SU-DHL-6 (cell line): ENCODE measurements around the gene TRAPPC2.

Experiments used
- H2AFZ ChIP-seq: fragments of 200-600 bp; sonication (generic); 2 replicates; pipeline ENCODE4 v1.6.1; 2014; ENCODE audit warnings: low read depth, mild to moderate bottlenecking, moderate library complexity, mixed read lengths, antibody characterized with exemption, low read length; ENCODE audit not compliant: severe bottlenecking
- H3F3A ChIP-seq: fragments of 200-600 bp; shearing (Covaris generic); 2 replicates; pipeline ENCODE4 v1.6.0; 2016; ENCODE audit warnings: antibody characterized with exemption, mild to moderate bottlenecking; ENCODE audit not compliant: insufficient read depth
- H3K27ac ChIP-seq: fragments of 200-600 bp; sonication (generic); 2 replicates; pipeline ENCODE4 v1.5.1; 2016; ENCODE audit warnings: low read depth, mild to moderate bottlenecking, low read length, moderate library complexity, mixed read lengths
- H3K27me3 ChIP-seq: fragments of 200-600 bp; sonication (generic), shearing (Covaris generic); 2 replicates; pipeline ENCODE4 v1.6.0; 2014; ENCODE audit warnings: mild to moderate bottlenecking, low read length
- H3K36me3 ChIP-seq: fragments of 200-600 bp; sonication (generic); 2 replicates; pipeline ENCODE4 v1.6.1; 2014; ENCODE audit warnings: mild to moderate bottlenecking, low read length, mixed read lengths
- H3K4me2 ChIP-seq: fragments of 300-600, 200-600 bp; shearing (Covaris generic), sonication (generic); 2 replicates; pipeline ENCODE4 v1.6.0; 2014; ENCODE audit warnings: low read length, low read depth, mild to moderate bottlenecking; ENCODE audit not compliant: poor library complexity, severe bottlenecking
- H3K4me3 ChIP-seq: fragments of 200-600 bp; sonication (generic); 2 replicates; pipeline ENCODE4 v1.5.1; 2014; ENCODE audit warnings: antibody characterized with exemption, low read length, mild to moderate bottlenecking, mixed read lengths; ENCODE audit not compliant: insufficient read depth, poor library complexity, severe bottlenecking
- H3K79me2 ChIP-seq: fragments of 200-600 bp; sonication (generic); 2 replicates; pipeline ENCODE4 v1.6.1; 2014; ENCODE audit warnings: mild to moderate bottlenecking, low read length, moderate library complexity; ENCODE audit not compliant: insufficient read depth
- H3K9ac ChIP-seq: fragments of 200-600 bp; sonication (generic); 2 replicates; pipeline ENCODE4 v1.7.0; 2014; ENCODE audit warnings: mild to moderate bottlenecking, low read length
- H3K9me2 ChIP-seq: fragments of 200-600 bp; sonication (generic); replicated peaks from 2 replicates; pipeline ENCODE4 v1.6.1; 2014; ENCODE audit warnings: low read length; ENCODE audit not compliant: insufficient read depth
- H3K9me3 ChIP-seq: fragments of 200-600 bp; sonication (generic); 2 replicates; pipeline ENCODE4 v1.6.1; 2014; ENCODE audit warnings: low read length, mixed read lengths; ENCODE audit not compliant: insufficient read depth
- H4K20me1 ChIP-seq: fragments of 200-600 bp; sonication (generic); 2 replicates; pipeline ENCODE4 v1.6.1; 2014; ENCODE audit warnings: low read depth, mild to moderate bottlenecking, antibody characterized with exemption, low read length, moderate library complexity, mixed read lengths
- CTCF ChIP-seq: fragments of 200-600 bp; sonication (generic); IDR thresholded peaks from one replicate; pipeline ENCODE4 v1.5.1; 2017; ENCODE audit warnings: antibody characterized with exemption, mild to moderate bottlenecking, low read length, moderate library complexity; ENCODE audit not compliant: insufficient read depth, poor library complexity, severe bottlenecking
- EZH2phosphoT487 ChIP-seq: fragments of 200-600 bp; sonication (generic), shearing (Covaris generic); conservative IDR thresholded peaks from 2 replicates; pipeline ENCODE4 v1.6.1; 2018; ENCODE audit warnings: mild to moderate bottlenecking, antibody characterized with exemption, low read length, moderate library complexity, mixed read lengths

The TRAPPC2 gene

GRCh38 chrX:13755254-13755653 is 20.8 kb upstream of the TRAPPC2 start:
- Histone ChIP-seq H4K20me1 (no peaks in the 10 kb centered on the region), H3K27me3 (no peaks in the 10 kb centered on the region), H3K9me2 (no peaks in the 10 kb centered on the region), H3K27ac (no peak overlapping the region), H2AFZ (no peak overlapping the region), H3K79me2 (no peaks in the 10 kb centered on the region), H3F3A (peaks cover 5% of the 10 kb centered on the region; the same call in 1 of the 2 replicates), H3K9me3 (no peaks in the 10 kb centered on the region), H3K4me2 (no peak overlapping the region), H3K36me3 (0 out of 2 replicates have a peak, but pooled peaks cover 10% of the 10 kb centered on the region), H3K9ac (no peak overlapping the region), H3K4me3 (no peak overlapping the region)
- TF ChIP-seq CTCF (no peak), EZH2phosphoT487 (no peak)

- H3K27me3 ChIP-seq, result no peaks in the 10 kb centered on the region
- H3F3A ChIP-seq, result peaks cover 5% of the 10 kb centered on the region; the same call in 1 of the 2 replicates
- H3K4me3 ChIP-seq, result no peak overlapping the region
- H3K9me3 ChIP-seq, result no peaks in the 10 kb centered on the region
- H3K79me2 ChIP-seq, result no peaks in the 10 kb centered on the region
- no peaks in the 10 kb centered on the region for H4K20me1 ChIP-seq
- no peak overlapping the region for H3K27ac ChIP-seq
- TF ChIP-seq EZH2phosphoT487 (no peak), CTCF (no peak)
- 0 out of 2 replicates have a peak, but pooled peaks cover 9% of the 10 kb centered on the region for H3K36me3 ChIP-seq
- no peak overlapping the region for H2AFZ ChIP-seq
- no peak overlapping the region for H3K4me2 ChIP-seq
- no peak overlapping the region for H3K9ac ChIP-seq
- no peaks in the 10 kb centered on the region for H3K9me2 ChIP-seq
These were observed 20.3 kb upstream of the TRAPPC2 start for GRCh38 chrX:13754765-13755164.

- no peak for TF ChIP-seq CTCF
- no peak for TF ChIP-seq EZH2phosphoT487
- no peaks in the 10 kb centered on the region for H3K79me2 ChIP-seq
- H3F3A ChIP-seq, result no peaks in the 10 kb centered on the region
- no peaks in the 10 kb centered on the region for H3K9me2 ChIP-seq
- H4K20me1 ChIP-seq, result no peaks in the 10 kb centered on the region
- no peak overlapping the region for H2AFZ ChIP-seq
- H3K36me3 ChIP-seq, result peaks cover 7% of the 10 kb centered on the region; the same call in 1 of the 2 replicates
- no peak overlapping the region for H3K27ac ChIP-seq
- H3K9me3 ChIP-seq, result no peaks in the 10 kb centered on the region
- no peak overlapping the region for H3K4me2 ChIP-seq
- no peak overlapping the region for H3K4me3 ChIP-seq
- H3K27me3 ChIP-seq, result no peaks in the 10 kb centered on the region
- H3K9ac ChIP-seq, result no peak overlapping the region
These were observed 18.2 kb upstream of the TRAPPC2 start for GRCh38 chrX:13752646-13753045.
